MM.1S (cell line): ENCODE measurements around the gene TRPM2.

Source experiments
- DNase-seq: peaks from one replicate; pipeline ENCODE4 v3.0.0-alpha.2; 2015
- H2AFZ ChIP-seq: fragments of 300-600 bp; sonication (generic); 2 replicates; pipeline ENCODE4 v1.6.0; 2016; ENCODE audit warnings: antibody characterized with exemption, low read length
- H3F3A ChIP-seq: fragments of 300-600 bp; sonication (generic); 2 replicates; pipeline ENCODE4 v1.6.1; 2016; ENCODE audit warnings: mild to moderate bottlenecking, antibody characterized with exemption, low read length, moderate library complexity, mixed read lengths; ENCODE audit not compliant: insufficient read depth
- H3K27ac ChIP-seq: fragments of 300-600 bp; sonication (generic); 2 replicates; pipeline ENCODE4 v1.5.1; 2016; ENCODE audit warnings: mild to moderate bottlenecking, low read length
- H3K27me3 ChIP-seq: fragments of 300-600 bp; sonication (generic); replicated peaks from 2 replicates; pipeline ENCODE4 v1.6.0; 2016; ENCODE audit warnings: low read length; ENCODE audit not compliant: insufficient read depth
- H3K36me3 ChIP-seq: fragments of 300-600 bp; sonication (generic); replicated peaks from 2 replicates; pipeline ENCODE4 v1.6.1; 2016; ENCODE audit warnings: mild to moderate bottlenecking, low read length, mixed read lengths; ENCODE audit not compliant: insufficient read depth
- H3K4me1 ChIP-seq: fragments of 300-600 bp; sonication (generic); 2 replicates; pipeline ENCODE4 v1.6.1; 2016; ENCODE audit warnings: low read length, mixed read lengths
- H3K4me2 ChIP-seq: fragments of 300-600 bp; sonication (generic); 2 replicates; pipeline ENCODE4 v1.6.0; 2016; ENCODE audit warnings: low read depth, low read length
- H3K4me3 ChIP-seq: fragments of 300-600 bp; sonication (generic); 2 replicates; pipeline ENCODE4 v1.5.1; 2016; ENCODE audit warnings: low read length, mixed read lengths
- H3K79me2 ChIP-seq: fragments of 300-600 bp; sonication (generic); 2 replicates; pipeline ENCODE4 v1.6.1; 2016; ENCODE audit warnings: mixed run types, low read length, mixed read lengths
- H3K9ac ChIP-seq: fragments of 300-600 bp; sonication (generic); 2 replicates; pipeline ENCODE4 v1.6.1; 2016; ENCODE audit warnings: low read length, mixed read lengths
- H3K9me2 ChIP-seq: fragments of 300-600 bp; sonication (generic); replicated peaks from 2 replicates; pipeline ENCODE4 v1.6.1; 2016; ENCODE audit warnings: mild to moderate bottlenecking, low read length, mixed read lengths; ENCODE audit not compliant: insufficient read depth
- H3K9me3 ChIP-seq: fragments of 300-600 bp; sonication (generic); replicated peaks from 2 replicates; pipeline ENCODE4 v1.6.1; 2016; ENCODE audit warnings: mild to moderate bottlenecking, low read length, mixed read lengths; ENCODE audit not compliant: insufficient read depth
- H4K20me1 ChIP-seq: fragments of 300-600 bp; sonication (generic); 2 replicates; pipeline ENCODE4 v1.6.1; 2016; ENCODE audit warnings: mild to moderate bottlenecking, low read length, moderate library complexity, mixed read lengths; ENCODE audit not compliant: insufficient read depth
- EZH2 ChIP-seq: fragments of 300-600 bp; sonication (generic); optimal IDR thresholded peaks from 2 replicates; pipeline ENCODE3; 2017; ENCODE audit warnings: low read depth, mild to moderate bottlenecking, antibody characterized with exemption, low read length, mixed read lengths
- EZH2phosphoT487 ChIP-seq: fragments of 300-600 bp; sonication (generic); IDR thresholded peaks from 2 replicates; pipeline ENCODE4 v1.6.1; 2018; ENCODE audit warnings: antibody characterized with exemption, low read length
- TF ChIP-seq, protein P1 (sequence below): fragments of 300-600 bp; sonication (generic); IDR thresholded peaks from 2 replicates; pipeline ENCODE4 v1.5.1; 2016; ENCODE audit warnings: antibody characterized with exemption, low read length, mixed read lengths

TRPM2 gene

DNA sequence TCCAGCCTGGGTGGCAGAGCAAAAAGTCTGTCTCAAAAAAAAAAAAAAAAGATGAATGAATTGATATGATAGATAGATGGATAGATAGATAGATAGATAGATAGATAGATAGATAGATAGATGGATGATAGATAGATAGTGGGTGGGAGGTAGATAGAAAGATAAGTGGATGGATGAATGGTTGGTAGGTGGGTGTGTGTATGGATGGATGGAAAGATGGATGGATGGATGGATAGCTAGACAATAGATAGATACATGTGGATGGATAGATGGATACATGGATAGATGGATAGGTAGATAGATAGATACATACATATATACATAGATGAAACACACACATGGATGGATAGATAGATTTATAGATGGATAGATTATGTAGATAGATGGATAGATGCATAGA is 28.5 kb downstream of the TRPM2 start:
- H3K9me3 ChIP-seq = 0 out of 2 replicates have a peak, but pooled peaks cover 5% of the 10 kb centered on the region
- H3K4me3 ChIP-seq = no peak overlapping the region
- no peak overlapping the region for H3K9ac ChIP-seq
- H3K4me2 ChIP-seq = no peak overlapping the region
- no peaks in the 10 kb centered on the region for H3K79me2 ChIP-seq
- TF ChIP-seq EZH2 (no peak), EZH2phosphoT487 (no peak)
- TF ChIP-seq, protein P1, sequence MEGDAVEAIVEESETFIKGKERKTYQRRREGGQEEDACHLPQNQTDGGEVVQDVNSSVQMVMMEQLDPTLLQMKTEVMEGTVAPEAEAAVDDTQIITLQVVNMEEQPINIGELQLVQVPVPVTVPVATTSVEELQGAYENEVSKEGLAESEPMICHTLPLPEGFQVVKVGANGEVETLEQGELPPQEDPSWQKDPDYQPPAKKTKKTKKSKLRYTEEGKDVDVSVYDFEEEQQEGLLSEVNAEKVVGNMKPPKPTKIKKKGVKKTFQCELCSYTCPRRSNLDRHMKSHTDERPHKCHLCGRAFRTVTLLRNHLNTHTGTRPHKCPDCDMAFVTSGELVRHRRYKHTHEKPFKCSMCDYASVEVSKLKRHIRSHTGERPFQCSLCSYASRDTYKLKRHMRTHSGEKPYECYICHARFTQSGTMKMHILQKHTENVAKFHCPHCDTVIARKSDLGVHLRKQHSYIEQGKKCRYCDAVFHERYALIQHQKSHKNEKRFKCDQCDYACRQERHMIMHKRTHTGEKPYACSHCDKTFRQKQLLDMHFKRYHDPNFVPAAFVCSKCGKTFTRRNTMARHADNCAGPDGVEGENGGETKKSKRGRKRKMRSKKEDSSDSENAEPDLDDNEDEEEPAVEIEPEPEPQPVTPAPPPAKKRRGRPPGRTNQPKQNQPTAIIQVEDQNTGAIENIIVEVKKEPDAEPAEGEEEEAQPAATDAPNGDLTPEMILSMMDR = no peak
- H3K36me3 ChIP-seq = no peaks in the 10 kb centered on the region
- H3K27me3 ChIP-seq = peaks cover 89% of the 10 kb centered on the region
- no peaks in the 10 kb centered on the region for H3K4me1 ChIP-seq
- H3F3A ChIP-seq = no peaks in the 10 kb centered on the region
- H2AFZ ChIP-seq = no peak overlapping the region
- no peak for DNase-seq
- H3K9me2 ChIP-seq = no peaks in the 10 kb centered on the region
- no peak overlapping the region for H3K27ac ChIP-seq
- no peaks in the 10 kb centered on the region for H4K20me1 ChIP-seq

DNA sequence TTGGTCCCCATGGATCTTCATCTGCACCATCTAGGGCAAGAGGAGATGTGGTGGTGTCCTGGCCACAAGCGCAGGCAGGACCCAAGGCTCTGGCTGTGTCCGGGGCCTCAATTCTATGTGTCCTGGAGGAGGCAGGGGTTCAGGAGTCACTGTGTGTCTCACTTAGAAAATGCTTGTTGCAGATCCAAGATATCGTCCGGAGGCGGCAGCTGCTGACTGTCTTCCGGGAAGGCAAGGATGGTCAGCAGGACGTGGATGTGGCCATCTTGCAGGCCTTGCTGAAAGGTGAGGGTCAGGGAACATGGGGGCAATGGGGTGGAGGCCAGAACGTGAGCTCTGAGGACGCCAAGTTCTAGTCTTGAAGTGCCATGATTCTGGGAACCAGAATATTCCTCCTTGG is 29.1 kb downstream of the TRPM2 start:
- Histone ChIP-seq H2AFZ (no peak overlapping the region), H3K4me3 (no peak overlapping the region), H4K20me1 (no peaks in the 10 kb centered on the region), H3K4me1 (no peaks in the 10 kb centered on the region), H3F3A (no peaks in the 10 kb centered on the region), H3K9me2 (no peaks in the 10 kb centered on the region), H3K36me3 (no peaks in the 10 kb centered on the region), H3K27ac (no peak overlapping the region), H3K9ac (no peak overlapping the region), H3K4me2 (no peak overlapping the region), H3K27me3 (peaks cover 89% of the 10 kb centered on the region), H3K9me3 (0 out of 2 replicates have a peak, but pooled peaks cover 5% of the 10 kb centered on the region), H3K79me2 (no peaks in the 10 kb centered on the region)
- DNase-seq = no peak
- TF ChIP-seq, protein P1 = no peak
- TF ChIP-seq EZH2phosphoT487 = no peak
- TF ChIP-seq EZH2 = no peak

DNA sequence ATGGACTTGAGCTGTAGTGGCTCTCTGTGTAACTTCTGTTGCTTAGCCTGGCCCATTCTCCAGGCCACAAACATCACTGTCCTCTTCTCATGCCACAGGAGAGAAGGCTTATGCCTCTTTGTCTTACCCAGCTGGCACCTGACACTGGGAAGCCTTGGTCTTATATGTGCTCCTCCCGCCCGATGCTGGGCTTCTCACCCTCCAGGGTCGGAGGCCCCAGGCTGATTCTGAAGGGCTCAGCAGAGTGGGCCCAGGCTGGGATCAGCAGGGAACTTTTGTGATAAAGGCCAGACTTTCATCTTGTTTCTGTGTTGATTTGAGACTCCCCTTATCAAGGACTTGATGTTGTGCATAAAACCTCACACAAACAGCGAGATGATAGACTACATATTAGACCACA is 29.8 kb downstream of the TRPM2 start:
- H3K9me2 ChIP-seq = no peaks in the 10 kb centered on the region
- H3K9me3 ChIP-seq = 0 out of 2 replicates have a peak, but pooled peaks cover 5% of the 10 kb centered on the region
- no peak for TF ChIP-seq EZH2
- no peak for TF ChIP-seq EZH2phosphoT487
- TF ChIP-seq, protein P1 = no peak
- no peaks in the 10 kb centered on the region for H3K36me3 ChIP-seq
- H3K4me3 ChIP-seq = no peak overlapping the region
- peaks cover 89% of the 10 kb centered on the region for H3K27me3 ChIP-seq
- H3K27ac ChIP-seq = no peak overlapping the region
- no peak overlapping the region for H2AFZ ChIP-seq
- no peaks in the 10 kb centered on the region for H3K4me1 ChIP-seq
- H3K79me2 ChIP-seq = no peaks in the 10 kb centered on the region
- no peak overlapping the region for H3K9ac ChIP-seq
- no peak for DNase-seq
- no peaks in the 10 kb centered on the region for H3F3A ChIP-seq
- no peaks in the 10 kb centered on the region for H4K20me1 ChIP-seq
- no peak overlapping the region for H3K4me2 ChIP-seq
